NT2/D1 (cell line): ENCODE results near the gene FBXO11.

Experiments
- YY1 ChIP-seq: IDR thresholded peaks from 2 replicates; pipeline ENCODE4 v1.6.1; 2011; ENCODE audit not compliant: insufficient read length, insufficient read depth
- ZNF274 ChIP-seq: IDR thresholded peaks from 2 replicates; pipeline ENCODE4 v1.6.1; 2011; ENCODE audit warnings: mild to moderate bottlenecking, low read depth, low read length

DNA sequence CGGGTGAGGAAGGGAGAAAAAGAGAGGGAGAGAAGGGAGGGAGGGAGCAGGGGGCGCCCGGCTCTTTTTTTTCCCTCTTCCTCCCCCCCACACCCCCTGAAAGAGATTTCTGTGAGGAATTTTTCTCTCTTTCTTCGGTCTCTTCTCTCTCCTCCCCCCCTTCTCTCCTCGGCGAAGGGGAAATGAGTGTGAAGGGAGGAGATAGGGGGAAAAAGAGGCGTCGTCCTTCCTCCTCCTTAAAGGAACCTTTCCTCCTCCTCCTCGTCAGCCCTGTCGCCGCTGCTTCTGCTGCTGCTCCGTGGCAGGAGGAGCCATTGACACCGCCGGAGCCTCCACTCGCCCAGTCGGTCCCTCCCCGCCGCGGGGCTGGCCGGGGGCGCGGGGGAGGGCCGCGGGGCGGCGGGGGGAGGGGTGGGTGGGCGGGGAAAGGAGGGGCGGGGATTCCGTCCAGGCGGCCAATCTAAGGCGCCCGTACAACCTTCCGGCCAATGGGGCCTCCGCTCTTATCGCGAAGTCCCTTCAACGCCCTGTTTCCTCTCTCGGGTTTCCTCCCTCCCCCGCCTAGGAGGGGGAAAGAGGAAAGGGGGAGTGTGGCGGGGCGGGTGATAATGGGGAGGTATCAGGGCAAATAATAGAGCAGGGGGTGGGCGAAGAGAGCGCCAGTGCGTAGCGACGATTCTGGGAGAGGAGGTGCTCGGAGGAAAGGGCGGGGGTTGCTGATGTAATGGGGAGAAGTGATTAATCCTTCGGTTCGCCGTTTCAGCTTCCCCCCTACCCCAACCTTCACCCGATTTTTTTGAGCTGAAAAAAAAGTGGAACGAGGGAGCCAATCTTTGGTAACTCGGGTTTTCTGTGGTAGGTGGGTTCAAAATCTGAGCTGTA lies at the start of gene FBXO11:
- TF ChIP-seq YY1, result peak; percentile 25
- no peak for TF ChIP-seq ZNF274
